Fibroblast of villous mesenchyme (primary cell): Measurements from ENCODE around the gene MAGI1. TPM values are rescaled to one million over a fixed set of nuclear protein-coding genes. Genes with fewer than 3 reads are reported as not detected.

Experiments
- DNase-seq: peaks from one replicate; pipeline ENCODE4 v3.0.0-alpha.2; 2010; ENCODE audit warnings: low read depth
- H3K4me3 ChIP-seq: 2 replicates; pipeline ENCODE4 v1.5.1; 2011; ENCODE audit warnings: low read depth, mild to moderate bottlenecking, low read length
- CTCF ChIP-seq: IDR thresholded peaks from 2 replicates; pipeline ENCODE4 v1.5.1; 2012; ENCODE audit warnings: low read depth, mild to moderate bottlenecking, low read length; ENCODE audit not compliant: insufficient read depth
- total RNA-seq: library from RNA; depleted of rRNA; stranded (reverse); fragments of >200 nt; gene quantifications from 2 replicates; pipeline ENCODE4 v1.2.3, GENCODE V29; 2012

The MAGI1 gene
- total RNA-seq, 1 donor, result 20.7 TPM

- TF ChIP-seq CTCF, result no peak
- H3K4me3 ChIP-seq, result no peak overlapping the region
- no peak for DNase-seq
These were observed 245.1 kb downstream of the MAGI1 start for GRCh38 chr3:65793495-65794200.

- DNase-seq, result no peak
- H3K4me3 ChIP-seq, result no peak overlapping the region
- no peak for TF ChIP-seq CTCF
These were observed 250.3 kb downstream of the MAGI1 start for GRCh38 chr3:65788461-65788860.

GRCh38 chr3:65787827-65788226 lies 250.9 kb downstream of the MAGI1 start:
- no peak for TF ChIP-seq CTCF
- no peak for DNase-seq
- H3K4me3 ChIP-seq, result no peak overlapping the region

- no peak for TF ChIP-seq CTCF
- no peak for DNase-seq
- H3K4me3 ChIP-seq, result no peak overlapping the region
These were observed 251.4 kb downstream of the MAGI1 start for GRCh38 chr3:65787340-65787739.

DNA sequence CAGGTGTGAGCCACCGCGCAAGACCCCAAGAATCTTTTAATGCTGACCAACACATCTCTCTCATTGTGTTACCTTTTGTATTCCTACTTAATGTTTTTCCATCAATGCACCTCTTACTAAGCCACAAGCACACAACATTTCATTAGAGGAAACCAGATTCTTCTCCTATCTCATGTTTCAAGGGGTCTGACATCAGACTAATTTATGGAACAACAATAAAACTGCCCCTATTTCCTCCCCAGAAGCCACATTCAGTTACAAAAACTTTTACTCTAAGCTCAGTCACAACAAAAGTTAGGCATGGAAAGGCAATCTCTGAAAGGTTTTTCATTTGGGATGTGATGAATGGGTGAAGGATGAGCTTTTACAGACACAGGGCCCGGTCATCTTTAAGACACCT lies 251.8 kb downstream of the MAGI1 start:
- no peak overlapping the region for H3K4me3 ChIP-seq
- no peak for DNase-seq
- TF ChIP-seq CTCF, result no peak

GRCh38 chr3:65785065-65785645 lies 253.6 kb downstream of the MAGI1 start:
- DNase-seq, result peak; percentile 75
- H3K4me3 ChIP-seq, result no peak overlapping the region
- TF ChIP-seq CTCF, result peak; percentile 70

DNA sequence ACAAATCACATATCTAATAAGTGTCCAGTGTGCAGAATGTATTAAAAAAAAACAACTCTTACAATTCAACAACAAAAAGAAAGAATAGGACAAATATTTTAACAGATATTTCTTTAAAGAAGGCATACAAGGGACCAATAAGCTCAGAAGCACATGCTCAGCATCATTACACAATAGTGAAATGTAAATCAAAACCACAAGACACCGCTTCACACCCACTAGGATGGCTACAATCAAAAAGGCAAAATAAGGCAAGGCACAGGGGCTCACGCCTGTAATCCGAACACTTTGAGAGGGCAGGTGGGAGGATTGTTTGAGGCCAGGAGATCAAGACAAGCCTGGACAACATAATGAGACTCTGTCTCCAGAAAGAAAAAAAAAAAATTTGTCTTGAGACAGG lies 255.6 kb downstream of the MAGI1 start:
- no peak for DNase-seq
- H3K4me3 ChIP-seq, result no peak overlapping the region
- TF ChIP-seq CTCF, result no peak
